Measurements from ENCODE around the gene CDH4.

GRCh38 chr20:61983965-61984364 is 731.9 kb downstream of the CDH4 start:
- TF ChIP-seq REST (IDR thresholded peaks at IDR 0.05; ENCODE audit: insufficient read depth in 1 of 2, low read depth in 2 of 2, low read length in 2 of 2) (no peak), POLR2AphosphoS5 (IDR thresholded peaks at IDR 0.05; ENCODE audit: low read depth, low read length) (no peak), TAF1 (IDR thresholded peaks at IDR 0.05; ENCODE audit: borderline replicate concordance, insufficient read depth, low read length) (no peak), SIN3A (IDR thresholded peaks at IDR 0.05; ENCODE audit: borderline replicate concordance, insufficient read depth, low read length) (no peak)

Data from PFSK-1 (cell line).